ENCODE data around the gene BTBD9. TPM values are rescaled to one million over a fixed set of nuclear protein-coding genes. Genes with fewer than 3 reads are reported as not detected.

Gene BTBD9
- total RNA-seq, 1 donor from 2014 or later: 4.5 TPM

DNA sequence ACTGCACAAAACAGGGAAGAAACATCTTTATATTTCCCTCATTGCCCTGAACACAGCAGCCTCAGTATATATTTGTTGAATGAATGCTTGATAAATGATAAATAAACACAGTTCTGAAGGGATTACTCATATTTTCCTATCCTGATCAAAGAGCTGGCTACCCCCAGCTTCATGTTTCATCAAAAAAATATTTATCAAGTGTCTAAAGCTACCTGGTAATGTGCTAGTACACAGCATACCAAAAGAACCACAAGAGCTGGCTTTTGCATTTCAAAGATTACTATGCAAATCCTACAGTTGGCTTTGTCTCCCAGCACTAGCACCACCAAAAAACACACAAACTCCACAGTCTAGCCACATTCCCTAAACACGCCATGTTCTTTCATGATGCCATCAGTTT, 130.0 kb downstream of the BTBD9 start:
- no peaks in the 10 kb centered on the region for H3K36me3 ChIP-seq (ENCODE audit: control insufficient read depth, insufficient read depth, low read length)
- H3K27me3 ChIP-seq (ENCODE audit: control insufficient read depth, insufficient read depth, low read length): no peaks in the 10 kb centered on the region
- FAIRE-seq (no peak), DNase-seq (ENCODE audit: low read depth) (peak; percentile 71)
- H3K4me3 ChIP-seq (ENCODE audit: low read depth, low read length): no peak overlapping the region
- TF ChIP-seq, protein P1, sequence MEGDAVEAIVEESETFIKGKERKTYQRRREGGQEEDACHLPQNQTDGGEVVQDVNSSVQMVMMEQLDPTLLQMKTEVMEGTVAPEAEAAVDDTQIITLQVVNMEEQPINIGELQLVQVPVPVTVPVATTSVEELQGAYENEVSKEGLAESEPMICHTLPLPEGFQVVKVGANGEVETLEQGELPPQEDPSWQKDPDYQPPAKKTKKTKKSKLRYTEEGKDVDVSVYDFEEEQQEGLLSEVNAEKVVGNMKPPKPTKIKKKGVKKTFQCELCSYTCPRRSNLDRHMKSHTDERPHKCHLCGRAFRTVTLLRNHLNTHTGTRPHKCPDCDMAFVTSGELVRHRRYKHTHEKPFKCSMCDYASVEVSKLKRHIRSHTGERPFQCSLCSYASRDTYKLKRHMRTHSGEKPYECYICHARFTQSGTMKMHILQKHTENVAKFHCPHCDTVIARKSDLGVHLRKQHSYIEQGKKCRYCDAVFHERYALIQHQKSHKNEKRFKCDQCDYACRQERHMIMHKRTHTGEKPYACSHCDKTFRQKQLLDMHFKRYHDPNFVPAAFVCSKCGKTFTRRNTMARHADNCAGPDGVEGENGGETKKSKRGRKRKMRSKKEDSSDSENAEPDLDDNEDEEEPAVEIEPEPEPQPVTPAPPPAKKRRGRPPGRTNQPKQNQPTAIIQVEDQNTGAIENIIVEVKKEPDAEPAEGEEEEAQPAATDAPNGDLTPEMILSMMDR (IDR thresholded peaks at IDR 0.05; ENCODE audit: insufficient read depth, low read length, severe bottlenecking): no peak

DNA sequence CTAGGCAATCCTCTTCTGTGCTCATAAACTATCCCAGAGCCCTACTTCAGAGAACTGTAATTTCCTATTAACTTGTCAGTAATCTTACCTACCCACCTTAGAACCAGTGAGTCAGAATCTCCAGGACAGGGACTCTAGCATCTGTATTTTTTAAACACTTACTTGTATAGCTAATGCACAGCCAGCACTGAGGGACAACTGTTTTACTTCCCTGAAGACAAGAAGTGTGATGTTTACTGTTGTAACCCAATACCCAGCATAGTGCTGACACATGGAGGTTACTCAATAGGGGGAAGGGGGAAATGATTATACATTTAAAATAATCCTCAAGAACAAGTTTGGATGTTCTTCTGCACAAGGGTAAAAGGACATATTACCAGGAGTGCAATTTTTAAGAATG, 130.8 kb downstream of the BTBD9 start:
- Histone ChIP-seq H3K4me3 (ENCODE audit: low read depth, low read length) (no peak overlapping the region), H3K27me3 (ENCODE audit: control insufficient read depth, insufficient read depth, low read length) (no peaks in the 10 kb centered on the region), H3K36me3 (ENCODE audit: control insufficient read depth, insufficient read depth, low read length) (no peaks in the 10 kb centered on the region)
- TF ChIP-seq, protein P1 (IDR thresholded peaks at IDR 0.05; ENCODE audit: insufficient read depth, low read length, severe bottlenecking): no peak
- DNase-seq (ENCODE audit: low read depth) (peak; percentile 78), FAIRE-seq (no peak)

DNA sequence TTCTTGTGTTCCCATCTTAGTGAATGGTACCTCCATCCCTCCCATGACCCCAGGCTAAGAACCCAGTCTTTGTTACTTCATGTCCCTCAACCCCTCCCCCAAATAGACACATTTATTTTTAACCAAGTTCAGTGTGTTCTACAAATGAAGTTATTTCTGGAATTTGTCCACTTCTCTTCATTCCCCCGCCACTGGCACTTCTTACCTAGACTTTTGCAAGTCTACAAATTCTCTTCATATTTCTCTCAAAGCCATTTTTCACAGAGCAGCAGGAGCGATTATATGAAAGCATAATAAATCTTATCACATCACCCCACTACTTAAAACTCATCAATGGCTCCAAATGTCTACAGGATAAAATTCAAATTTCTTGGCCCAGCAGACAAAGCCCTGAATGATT, 131.4 kb downstream of the BTBD9 start:
- no peak for FAIRE-seq
- TF ChIP-seq, protein P1 (IDR thresholded peaks at IDR 0.05; ENCODE audit: insufficient read depth, low read length, severe bottlenecking): no peak
- H3K27me3 ChIP-seq (ENCODE audit: control insufficient read depth, insufficient read depth, low read length): no peaks in the 10 kb centered on the region
- no peaks in the 10 kb centered on the region for H3K36me3 ChIP-seq (ENCODE audit: control insufficient read depth, insufficient read depth, low read length)
- H3K4me3 ChIP-seq (ENCODE audit: low read depth, low read length): no peak overlapping the region
- DNase-seq (ENCODE audit: low read depth): no peak

DNA sequence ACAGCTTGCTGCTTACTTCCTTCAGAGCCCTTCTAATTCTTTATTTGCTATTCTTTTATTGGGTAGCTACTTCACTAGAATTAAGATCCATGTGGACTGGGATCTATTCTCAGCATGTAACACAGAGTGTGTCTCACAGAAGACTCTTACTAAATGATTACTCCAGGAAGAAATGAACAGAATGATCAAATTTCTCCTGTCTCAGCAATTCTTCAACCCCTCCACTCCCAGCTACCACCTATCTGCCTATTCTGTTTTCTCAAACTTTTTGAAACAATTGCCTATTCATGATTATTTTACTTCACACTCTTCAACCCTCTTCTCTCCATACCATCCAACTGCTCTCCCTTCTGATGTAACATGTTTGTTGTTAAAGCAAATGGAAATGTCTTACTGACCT, 132.6 kb downstream of the BTBD9 start:
- Histone ChIP-seq H3K4me3 (ENCODE audit: low read depth, low read length) (no peak overlapping the region), H3K27me3 (ENCODE audit: control insufficient read depth, insufficient read depth, low read length) (no peaks in the 10 kb centered on the region), H3K36me3 (ENCODE audit: control insufficient read depth, insufficient read depth, low read length) (no peaks in the 10 kb centered on the region)
- DNase-seq (ENCODE audit: low read depth) (no peak), FAIRE-seq (no peak)
- TF ChIP-seq, protein P1 (IDR thresholded peaks at IDR 0.05; ENCODE audit: insufficient read depth, low read length, severe bottlenecking): no peak

DNA sequence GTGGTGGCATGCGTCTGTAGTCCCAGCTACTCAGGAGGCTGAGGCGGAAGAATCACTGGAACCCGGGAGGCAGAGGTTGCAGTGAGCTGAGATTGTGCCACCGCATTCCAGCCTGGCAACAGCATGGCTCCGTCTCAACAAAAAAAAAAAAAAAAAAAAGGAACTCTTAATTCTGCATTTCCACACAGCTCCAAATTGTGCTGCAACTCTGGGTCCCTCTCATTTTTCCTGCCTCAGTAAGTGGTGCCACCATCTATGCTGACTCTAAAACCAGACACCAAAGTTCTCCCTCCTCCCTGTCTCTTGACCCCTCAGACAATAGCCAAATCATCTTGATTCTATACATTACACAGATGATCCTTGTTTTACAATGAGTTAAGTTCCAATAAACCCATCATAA, 133.9 kb downstream of the BTBD9 start:
- no peak overlapping the region for H3K4me3 ChIP-seq (ENCODE audit: low read depth, low read length)
- TF ChIP-seq, protein P1 (IDR thresholded peaks at IDR 0.05; ENCODE audit: insufficient read depth, low read length, severe bottlenecking): no peak
- no peaks in the 10 kb centered on the region for H3K27me3 ChIP-seq (ENCODE audit: control insufficient read depth, insufficient read depth, low read length)
- DNase-seq (ENCODE audit: low read depth) (no peak), FAIRE-seq (no peak)
- no peaks in the 10 kb centered on the region for H3K36me3 ChIP-seq (ENCODE audit: control insufficient read depth, insufficient read depth, low read length)

DNA sequence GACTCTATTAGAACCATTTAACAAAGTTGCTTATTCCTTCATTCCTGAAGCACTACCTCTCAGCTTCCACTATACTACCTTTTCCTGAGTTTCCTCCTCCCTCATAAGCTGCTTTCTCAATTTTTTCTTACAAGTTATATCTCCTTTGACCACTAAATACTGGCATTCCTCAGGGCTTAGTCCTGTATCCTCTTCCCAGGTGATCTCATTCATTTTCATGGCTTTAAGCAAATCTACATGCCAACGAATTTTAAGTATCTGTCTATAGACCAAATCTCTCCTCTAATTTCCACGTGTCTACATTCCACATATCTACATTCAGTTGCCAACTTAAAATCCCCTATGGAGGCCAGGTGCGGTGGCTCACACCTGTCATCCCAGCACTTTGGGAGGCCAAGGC, 134.7 kb downstream of the BTBD9 start:
- TF ChIP-seq, protein P1 (IDR thresholded peaks at IDR 0.05; ENCODE audit: insufficient read depth, low read length, severe bottlenecking): no peak
- Histone ChIP-seq H3K4me3 (ENCODE audit: low read depth, low read length) (no peak overlapping the region), H3K36me3 (ENCODE audit: control insufficient read depth, insufficient read depth, low read length) (no peaks in the 10 kb centered on the region), H3K27me3 (ENCODE audit: control insufficient read depth, insufficient read depth, low read length) (no peaks in the 10 kb centered on the region)
- DNase-seq (ENCODE audit: low read depth) (peak; percentile 35), FAIRE-seq (no peak)

All from bronchial epithelial cell (primary cell).